GM10266 (cell line): ENCODE data around the gene HEXA.

Experiments
- DNase-seq: peaks from one replicate; pipeline ENCODE4 v3.0.0; 2012; ENCODE audit errors: extremely low spot score
- TF ChIP-seq, protein P1 (sequence below): IDR thresholded peaks from 2 replicates; pipeline ENCODE4 v1.5.1; 2012; ENCODE audit warnings: mild to moderate bottlenecking, low read depth; ENCODE audit not compliant: control insufficient read depth, insufficient read depth; ENCODE audit errors: missing control alignments

Gene HEXA

DNA sequence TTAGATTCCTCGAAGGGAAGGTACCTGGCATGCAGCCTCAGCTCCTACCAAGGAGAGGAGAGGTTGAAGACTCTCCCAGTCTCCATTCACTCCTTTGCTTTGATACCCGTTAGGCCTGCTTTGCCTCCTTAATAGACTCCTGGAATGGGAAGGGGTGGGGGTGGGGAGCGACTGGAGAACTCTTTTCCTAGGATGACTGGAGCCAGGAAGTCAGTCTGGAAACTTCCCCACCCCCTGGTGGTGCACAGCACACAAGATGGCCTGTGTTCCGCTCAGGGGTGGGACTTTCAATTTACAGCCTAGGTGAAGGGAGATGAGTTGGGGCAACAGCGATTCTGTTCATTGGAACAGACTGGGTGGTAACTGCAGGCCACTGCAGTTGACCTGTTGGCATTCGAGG, 34.5 kb downstream of the HEXA start:
- TF ChIP-seq, protein P1, sequence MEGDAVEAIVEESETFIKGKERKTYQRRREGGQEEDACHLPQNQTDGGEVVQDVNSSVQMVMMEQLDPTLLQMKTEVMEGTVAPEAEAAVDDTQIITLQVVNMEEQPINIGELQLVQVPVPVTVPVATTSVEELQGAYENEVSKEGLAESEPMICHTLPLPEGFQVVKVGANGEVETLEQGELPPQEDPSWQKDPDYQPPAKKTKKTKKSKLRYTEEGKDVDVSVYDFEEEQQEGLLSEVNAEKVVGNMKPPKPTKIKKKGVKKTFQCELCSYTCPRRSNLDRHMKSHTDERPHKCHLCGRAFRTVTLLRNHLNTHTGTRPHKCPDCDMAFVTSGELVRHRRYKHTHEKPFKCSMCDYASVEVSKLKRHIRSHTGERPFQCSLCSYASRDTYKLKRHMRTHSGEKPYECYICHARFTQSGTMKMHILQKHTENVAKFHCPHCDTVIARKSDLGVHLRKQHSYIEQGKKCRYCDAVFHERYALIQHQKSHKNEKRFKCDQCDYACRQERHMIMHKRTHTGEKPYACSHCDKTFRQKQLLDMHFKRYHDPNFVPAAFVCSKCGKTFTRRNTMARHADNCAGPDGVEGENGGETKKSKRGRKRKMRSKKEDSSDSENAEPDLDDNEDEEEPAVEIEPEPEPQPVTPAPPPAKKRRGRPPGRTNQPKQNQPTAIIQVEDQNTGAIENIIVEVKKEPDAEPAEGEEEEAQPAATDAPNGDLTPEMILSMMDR = no peak
- DNase-seq = no peak

DNA sequence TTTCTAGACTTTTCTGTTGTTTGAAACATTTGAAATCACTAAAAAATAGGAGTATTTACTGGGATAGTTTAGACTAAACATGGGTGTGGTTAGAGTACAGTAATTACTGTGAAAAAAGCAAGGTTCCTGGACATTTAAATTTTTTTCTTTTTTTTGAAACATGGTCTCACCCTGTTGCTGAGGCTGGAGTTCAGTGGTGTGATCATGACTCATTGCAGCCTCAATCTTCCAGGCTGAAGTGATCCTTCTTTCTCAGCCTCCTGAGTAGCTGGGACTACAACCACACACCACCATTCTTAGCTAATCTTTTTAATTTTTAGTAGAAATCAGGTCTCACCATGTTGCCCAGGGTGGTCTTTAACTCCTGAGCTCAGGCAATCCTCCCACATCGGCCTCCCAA, 35.4 kb downstream of the HEXA start:
- TF ChIP-seq, protein P1 = no peak
- DNase-seq = no peak

DNA sequence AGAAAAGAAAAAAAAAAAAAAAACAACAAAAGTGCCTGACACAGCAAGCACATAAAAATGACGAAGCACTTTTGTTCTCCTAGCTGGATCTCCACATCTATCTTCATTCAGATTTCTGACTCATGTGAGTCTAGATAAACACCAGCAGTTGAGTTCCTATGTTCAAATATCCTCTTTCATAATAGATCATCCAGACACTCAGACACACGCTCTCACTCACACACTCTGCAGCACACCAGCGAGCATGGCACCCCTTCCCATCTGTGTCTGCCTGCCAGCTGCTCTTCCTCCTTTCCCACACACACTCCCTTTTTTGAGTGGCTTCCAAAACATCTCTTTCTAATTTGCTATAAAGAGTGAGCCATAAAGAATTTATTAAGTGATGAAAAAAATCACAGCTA, 36.0 kb downstream of the HEXA start:
- DNase-seq = no peak
- TF ChIP-seq, protein P1 = no peak

- no peak for DNase-seq
- TF ChIP-seq, protein P1 = no peak
These were observed 37.0 kb downstream of the HEXA start for GRCh38 chr15:72338617-72339321.

DNA sequence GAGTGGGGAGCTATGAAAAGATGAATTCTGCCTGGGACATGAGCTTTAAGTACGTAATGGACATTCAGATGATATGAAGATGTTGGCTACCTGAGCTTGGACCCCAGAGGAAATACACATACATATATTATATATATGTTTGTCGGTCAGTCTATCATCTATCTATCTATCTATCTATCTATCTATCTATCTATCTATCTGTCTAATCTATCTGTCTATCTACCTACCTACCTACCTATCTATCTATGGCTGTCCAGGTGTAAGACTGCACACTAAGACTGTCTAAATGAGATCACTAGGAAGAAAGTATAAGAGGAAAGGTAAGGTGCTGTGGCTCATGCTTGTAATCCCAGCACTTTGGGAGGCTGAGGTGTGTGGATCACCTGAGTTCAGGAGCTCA, 37.7 kb downstream of the HEXA start:
- TF ChIP-seq, protein P1 = no peak
- no peak for DNase-seq

GRCh38 chr15:72334842-72335241, 41.0 kb downstream of the HEXA start:
- DNase-seq = no peak
- TF ChIP-seq, protein P1 = no peak

- no peak for DNase-seq
- TF ChIP-seq, protein P1 = no peak
These were observed 44.8 kb downstream of the HEXA start for GRCh38 chr15:72331021-72331420.
